Mesenchymal stem cell (in vitro differentiated cells and primary cell): ENCODE measurements around the gene NRXN3.

Experiments used
- DNase-seq: peaks from one replicate; pipeline ENCODE4 v3.0.0-alpha.2; 2013
- H2AFZ ChIP-seq: one replicate; pipeline ENCODE4 v1.6.1; 2013; ENCODE audit warnings: low read depth, mild to moderate bottlenecking, control low read depth, inconsistent platforms, low read length, moderate library complexity
- H2AK5ac ChIP-seq: 2 replicates; pipeline ENCODE4 v1.6.1; 2013; ENCODE audit warnings: low read length, moderate library complexity, mild to moderate bottlenecking, inconsistent platforms; ENCODE audit not compliant: severe bottlenecking
- H2BK120ac ChIP-seq: one replicate; pipeline ENCODE4 v1.6.1; 2013; ENCODE audit warnings: low read depth, mild to moderate bottlenecking, inconsistent platforms, low read length, moderate library complexity
- H2BK12ac ChIP-seq, 2 experiments: one replicate each; pipeline ENCODE4 v1.6.1; 2013; ENCODE audit warnings: inconsistent platforms in 2 of 2, low read length in 2 of 2, mild to moderate bottlenecking in 2 of 2, moderate library complexity in 2 of 2, control low read depth in 1 of 2
- H2BK15ac ChIP-seq: one replicate; pipeline ENCODE4 v1.6.1; 2013; ENCODE audit warnings: mild to moderate bottlenecking, low read depth, inconsistent platforms; ENCODE audit not compliant: poor library complexity, severe bottlenecking
- H2BK5ac ChIP-seq: 2 replicates; pipeline ENCODE4 v1.6.1; 2013; ENCODE audit warnings: low read depth, mild to moderate bottlenecking, low read length, control low read depth, inconsistent platforms; ENCODE audit not compliant: poor library complexity, severe bottlenecking
- H3K14ac ChIP-seq, 2 experiments: one replicate each; pipeline ENCODE4 v1.6.1; 2013; ENCODE audit warnings: inconsistent platforms in 2 of 2, low read length in 2 of 2, control low read depth in 1 of 2, mild to moderate bottlenecking in 1 of 2, moderate library complexity in 1 of 2
- H3K18ac ChIP-seq, 2 experiments: one replicate each; pipeline ENCODE4 v1.6.1; 2013; ENCODE audit warnings: inconsistent platforms in 2 of 2, low read length in 2 of 2, control low read depth in 1 of 2, low read depth in 1 of 2, mild to moderate bottlenecking in 1 of 2
- H3K23ac ChIP-seq, 2 experiments: one replicate each; pipeline ENCODE4 v1.6.1; 2013; ENCODE audit warnings: inconsistent platforms in 2 of 2, low read length in 2 of 2, mild to moderate bottlenecking in 2 of 2, moderate library complexity in 2 of 2, control low read depth in 1 of 2
- H3K27ac ChIP-seq: 2 replicates; pipeline ENCODE4 v1.5.1; 2013; ENCODE audit warnings: mild to moderate bottlenecking, moderate library complexity, low read length, control low read depth, inconsistent platforms; ENCODE audit not compliant: poor library complexity, severe bottlenecking
- H3K27me3 ChIP-seq, 2 experiments: 2 replicates each; pipeline versions ENCODE4 v1.6.1 to v1.7.0; 2013; ENCODE audit warnings: low read length in 2 of 2, mild to moderate bottlenecking in 2 of 2, moderate library complexity in 2 of 2, control low read depth in 1 of 2, inconsistent platforms in 1 of 2; ENCODE audit not compliant: control insufficient read depth in 1 of 2, insufficient read depth in 1 of 2
- H3K36me3 ChIP-seq, 2 experiments: 2 replicates each; pipeline versions ENCODE4 v1.6.1 to v1.7.0; 2013; ENCODE audit warnings: low read length in 2 of 2, control low read depth in 1 of 2, inconsistent platforms in 1 of 2, low read depth in 1 of 2, mild to moderate bottlenecking in 1 of 2; ENCODE audit not compliant: insufficient read depth in 2 of 2, control insufficient read depth in 1 of 2
- H3K4ac ChIP-seq, 2 experiments: one replicate each; pipeline ENCODE4 v1.6.1; 2013; ENCODE audit warnings: inconsistent platforms in 2 of 2, low read length in 2 of 2, mild to moderate bottlenecking in 2 of 2, moderate library complexity in 2 of 2, control low read depth in 1 of 2, low read depth in 1 of 2
- H3K4me1 ChIP-seq: 2 replicates; pipeline ENCODE4 v1.6.1; 2013; ENCODE audit warnings: low read depth, low read length, control low read depth; ENCODE audit not compliant: control insufficient read depth, insufficient read depth
- H3K4me2 ChIP-seq: 2 replicates; pipeline ENCODE4 v1.6.1; 2013; ENCODE audit warnings: low read length, mild to moderate bottlenecking, inconsistent platforms; ENCODE audit not compliant: poor library complexity, severe bottlenecking
- H3K4me3 ChIP-seq, 2 experiments: 2 replicates each; pipeline versions ENCODE4 v1.5.1 to v1.7.0; 2013; ENCODE audit warnings: low read length in 2 of 2, mild to moderate bottlenecking in 2 of 2, control low read depth in 1 of 2, low read depth in 1 of 2; ENCODE audit not compliant: insufficient read depth in 1 of 2
- H3K79me1 ChIP-seq: replicated peaks from 2 replicates; pipeline ENCODE4 v1.6.1; 2013; ENCODE audit warnings: mild to moderate bottlenecking, control low read depth, low read length, inconsistent platforms; ENCODE audit not compliant: poor library complexity, severe bottlenecking
- H3K9ac ChIP-seq: 2 replicates; pipeline ENCODE4 v1.7.0; 2013; ENCODE audit warnings: mild to moderate bottlenecking, low read length, moderate library complexity
- H3K9me3 ChIP-seq: 2 replicates; pipeline ENCODE4 v1.7.0; 2013; ENCODE audit warnings: mild to moderate bottlenecking, low read length; ENCODE audit not compliant: control insufficient read depth
- H4K8ac ChIP-seq: one replicate; pipeline ENCODE4 v1.6.1; 2013; ENCODE audit warnings: inconsistent platforms, mild to moderate bottlenecking, low read length, moderate library complexity
- H4K91ac ChIP-seq: one replicate; pipeline ENCODE4 v1.6.1; 2013; ENCODE audit warnings: mild to moderate bottlenecking, low read length, inconsistent platforms
- WGBS: methylation state at CpG from one replicate; pipeline ENCODE4 v1.1.7; 2013; ENCODE audit warnings: mixed read lengths; 5-methylcytosine and 5-hydroxymethylcytosine counted together

NRXN3 gene

DNA sequence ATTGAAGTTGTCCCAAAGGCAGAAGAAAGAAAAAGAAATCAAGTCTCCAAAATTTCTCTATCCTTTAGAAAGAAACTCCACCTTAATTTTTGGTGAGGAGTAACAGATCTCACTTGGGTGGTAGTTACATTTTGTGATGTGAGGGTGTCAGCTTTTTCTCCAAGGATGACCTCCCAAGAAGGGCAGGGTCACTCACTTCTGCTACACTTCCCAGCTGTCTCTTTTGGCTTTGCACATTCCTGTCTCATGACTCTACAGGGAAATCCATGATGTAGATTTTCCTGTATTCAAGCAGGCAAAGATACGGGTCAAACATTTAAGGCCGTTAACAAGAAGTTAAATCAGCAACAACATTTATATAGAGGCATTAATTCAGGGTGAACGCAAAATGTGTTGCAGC lies 1016.4 kb downstream of the NRXN3 start:
- H3K18ac ChIP-seq = no peak overlapping the region
- H2BK5ac ChIP-seq = no peak overlapping the region

DNA sequence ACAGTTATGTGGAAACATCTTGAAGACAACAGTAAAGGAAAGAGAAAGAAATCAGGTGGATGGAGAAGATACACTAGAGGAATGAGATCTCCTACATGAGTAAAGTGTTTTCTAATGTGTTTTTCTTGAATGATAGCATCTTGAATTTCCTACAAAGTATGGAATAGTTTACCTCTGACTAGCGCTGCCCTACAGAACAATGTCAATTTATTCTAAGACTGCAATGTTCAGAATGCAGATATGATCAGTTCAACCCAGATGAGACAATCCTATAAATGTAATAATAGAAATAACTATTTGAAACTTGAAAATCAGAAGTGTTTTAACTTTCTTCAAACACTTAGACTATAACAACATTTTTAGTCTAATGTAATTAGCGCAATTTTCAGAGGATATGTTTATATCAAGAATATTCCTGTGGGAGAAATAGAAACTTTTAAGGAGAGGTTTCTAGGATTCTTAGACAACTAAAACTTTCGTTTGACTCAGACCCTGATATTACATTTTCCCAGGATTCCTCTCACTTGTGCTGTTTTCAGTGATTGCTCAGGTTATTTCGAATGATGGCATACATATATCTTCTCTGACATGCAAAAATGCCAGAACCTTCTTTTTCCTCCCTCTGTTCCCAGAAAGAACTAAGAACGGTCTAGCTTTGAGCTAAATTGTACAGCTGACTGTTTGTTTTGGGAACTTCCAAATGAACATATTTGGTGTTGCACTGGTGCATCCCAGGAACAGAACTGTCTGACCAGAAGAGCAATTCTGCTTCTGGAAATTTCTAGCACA lies 1023.7 kb downstream of the NRXN3 start:
- Histone ChIP-seq H3K4ac (no peak overlapping the region), H3K79me1 (no peaks in the 10 kb centered on the region), H2BK5ac (no peak overlapping the region), H3K4me2 (no peak overlapping the region), H2BK120ac (no peak overlapping the region), H2AK5ac (no peak overlapping the region), H3K9me3 (no peaks in the 10 kb centered on the region), H3K14ac (no peak overlapping the region), H4K8ac (no peak overlapping the region), H3K27me3 (no peaks in the 10 kb centered on the region), H3K4me1 (no peaks in the 10 kb centered on the region), H3K23ac (no peak overlapping the region), H2AFZ (no peak overlapping the region), H3K4me3 (no peak overlapping the region), H3K36me3 (no peaks in the 10 kb centered on the region), H3K18ac (no peak overlapping the region), H3K27ac (no peak overlapping the region), H4K91ac (no peak overlapping the region), H2BK15ac (no peak overlapping the region), H2BK12ac (no peak overlapping the region), H3K9ac (no peak overlapping the region)
- DNase-seq = no peak
- 86% methylated on average over 3 of the region's 5 CpGs for WGBS

More for the DNA sequence above, 1016.4 kb downstream of the NRXN3 start:
- Histone ChIP-seq H3K27ac (no peak overlapping the region), H3K4ac (no peak overlapping the region), H2BK15ac (no peak overlapping the region), H3K9me3 (no peaks in the 10 kb centered on the region), H2BK120ac (no peak overlapping the region), H2AFZ (no peak overlapping the region), H4K91ac (no peak overlapping the region), H3K14ac (no peak overlapping the region), H3K36me3 (no peaks in the 10 kb centered on the region), H3K79me1 (no peaks in the 10 kb centered on the region), H2BK12ac (no peak overlapping the region), H3K4me1 (peaks cover 2% of the 10 kb centered on the region), H3K9ac (no peak overlapping the region), H3K4me3 (no peak overlapping the region), H3K4me2 (no peak overlapping the region), H4K8ac (no peak overlapping the region), H2AK5ac (no peak overlapping the region), H3K27me3 (no peaks in the 10 kb centered on the region), H3K23ac (no peak overlapping the region)
- DNase-seq = peak; percentile 43
- 20% methylated on average over 2 of the region's 3 CpGs for WGBS

DNA sequence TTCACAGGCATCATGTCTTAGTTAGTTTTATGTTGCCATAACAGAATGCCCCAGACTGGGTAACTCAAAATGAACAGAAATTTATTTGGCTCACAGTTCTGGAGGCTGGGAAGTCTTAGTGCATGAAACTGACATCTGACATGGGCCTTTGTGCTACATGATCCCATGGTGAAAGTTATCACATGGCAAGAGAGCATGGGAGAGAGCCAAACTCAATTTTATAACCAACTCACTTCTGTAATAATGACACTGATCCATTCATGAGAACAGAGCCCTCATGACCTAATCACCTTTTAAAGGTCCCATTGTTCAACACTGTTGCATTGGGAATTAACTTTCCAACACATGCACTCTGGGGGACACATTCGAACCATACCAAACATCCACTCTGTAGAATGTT lies 1026.0 kb downstream of the NRXN3 start:
- Histone ChIP-seq H4K91ac (no peak overlapping the region), H3K4me2 (no peak overlapping the region), H3K18ac (no peak overlapping the region), H3K9me3 (no peaks in the 10 kb centered on the region), H3K4ac (no peak overlapping the region), H2AFZ (no peak overlapping the region), H2BK15ac (no peak overlapping the region), H3K23ac (no peak overlapping the region), H2BK120ac (no peak overlapping the region), H4K8ac (no peak overlapping the region), H2BK12ac (no peak overlapping the region), H3K36me3 (no peaks in the 10 kb centered on the region), H3K79me1 (no peaks in the 10 kb centered on the region), H2BK5ac (no peak overlapping the region), H2AK5ac (no peak overlapping the region), H3K27ac (no peak overlapping the region), H3K4me3 (no peak overlapping the region), H3K27me3 (no peaks in the 10 kb centered on the region), H3K9ac (no peak overlapping the region), H3K14ac (no peak overlapping the region), H3K4me1 (no peaks in the 10 kb centered on the region)
- WGBS = no CpG with 5 or more reads among the region's 1 CpG
- DNase-seq = no peak

DNA sequence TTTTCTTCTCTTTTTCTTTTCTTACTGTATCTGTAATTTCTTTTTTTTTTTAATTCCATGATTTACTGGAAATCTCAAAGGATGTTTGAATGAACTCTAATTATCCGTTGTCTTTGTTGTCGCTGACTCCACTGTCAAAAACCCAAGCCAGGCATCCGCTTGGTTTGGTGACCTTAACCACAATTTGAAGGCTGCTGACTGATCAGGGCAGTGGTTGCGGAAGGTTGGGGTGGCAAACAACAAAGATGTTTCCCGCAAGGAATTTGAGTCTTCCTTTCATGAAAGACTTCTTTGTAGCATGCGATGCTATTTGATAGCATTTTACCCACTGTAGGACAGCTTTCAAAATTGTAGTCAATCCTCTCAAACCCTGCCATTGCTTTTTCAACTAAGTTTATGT lies 1027.3 kb downstream of the NRXN3 start:
- Histone ChIP-seq H3K18ac (no peak overlapping the region), H2BK120ac (no peak overlapping the region), H3K14ac (no peak overlapping the region), H2BK5ac (no peak overlapping the region), H3K23ac (no peak overlapping the region), H4K8ac (no peak overlapping the region), H2BK12ac (no peak overlapping the region), H3K27ac (no peak overlapping the region), H2AFZ (no peak overlapping the region), H3K9me3 (no peaks in the 10 kb centered on the region), H2AK5ac (no peak overlapping the region), H2BK15ac (no peak overlapping the region), H3K27me3 (no peaks in the 10 kb centered on the region), H3K36me3 (no peaks in the 10 kb centered on the region), H4K91ac (no peak overlapping the region), H3K4me2 (no peak overlapping the region), H3K4ac (no peak overlapping the region), H3K79me1 (no peaks in the 10 kb centered on the region), H3K4me3 (no peak overlapping the region), H3K9ac (no peak overlapping the region), H3K4me1 (no peaks in the 10 kb centered on the region)
- WGBS = 92% methylated on average over 6 of the region's 6 CpGs
- no peak for DNase-seq
